COLO668 (cell line): Measurements from ENCODE around the gene ZGPAT.

Source experiments
- DNase-seq: peaks from one replicate; lab custom pipeline; 2025; ENCODE audit not compliant: unreplicated experiment; lab: John Stamatoyannopoulos, UW

The ZGPAT gene

DNA sequence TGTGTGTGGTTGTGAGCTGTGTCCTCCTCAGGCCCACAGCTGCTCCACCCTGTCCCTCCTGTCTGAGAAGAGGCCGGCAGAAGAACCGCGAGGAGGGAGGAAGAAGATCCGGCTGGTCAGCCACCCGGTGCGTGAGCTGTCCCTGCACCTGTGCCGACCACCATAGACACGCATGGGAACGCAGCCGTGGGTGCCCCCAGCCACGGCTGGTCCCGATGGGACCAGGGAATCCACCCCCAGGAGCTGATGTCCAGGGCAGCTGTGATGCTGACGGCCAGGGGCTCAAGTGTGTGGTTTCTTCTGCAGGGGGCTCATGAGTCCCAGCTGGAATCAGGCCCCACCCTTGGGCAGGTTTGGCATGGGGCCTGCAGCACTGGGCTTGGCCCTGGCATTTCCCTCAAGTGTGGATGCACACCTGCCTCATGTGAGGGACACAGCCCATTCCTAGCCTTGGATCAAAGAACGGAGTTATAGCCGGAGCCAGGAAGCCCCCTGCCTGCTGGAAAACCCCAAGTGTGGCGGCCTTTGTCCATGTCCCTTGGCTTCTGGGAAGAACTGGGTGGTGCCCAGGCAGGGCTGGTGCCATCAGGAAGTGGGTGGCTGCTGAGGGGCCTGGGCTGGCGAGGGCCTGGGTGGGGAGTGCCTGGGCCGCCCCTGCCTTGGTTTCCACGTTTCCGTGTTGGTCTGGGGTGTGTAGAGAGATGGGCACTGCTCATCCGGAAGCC is 16.0 kb upstream of the ZGPAT start:
- DNase-seq, result no peak

DNA sequence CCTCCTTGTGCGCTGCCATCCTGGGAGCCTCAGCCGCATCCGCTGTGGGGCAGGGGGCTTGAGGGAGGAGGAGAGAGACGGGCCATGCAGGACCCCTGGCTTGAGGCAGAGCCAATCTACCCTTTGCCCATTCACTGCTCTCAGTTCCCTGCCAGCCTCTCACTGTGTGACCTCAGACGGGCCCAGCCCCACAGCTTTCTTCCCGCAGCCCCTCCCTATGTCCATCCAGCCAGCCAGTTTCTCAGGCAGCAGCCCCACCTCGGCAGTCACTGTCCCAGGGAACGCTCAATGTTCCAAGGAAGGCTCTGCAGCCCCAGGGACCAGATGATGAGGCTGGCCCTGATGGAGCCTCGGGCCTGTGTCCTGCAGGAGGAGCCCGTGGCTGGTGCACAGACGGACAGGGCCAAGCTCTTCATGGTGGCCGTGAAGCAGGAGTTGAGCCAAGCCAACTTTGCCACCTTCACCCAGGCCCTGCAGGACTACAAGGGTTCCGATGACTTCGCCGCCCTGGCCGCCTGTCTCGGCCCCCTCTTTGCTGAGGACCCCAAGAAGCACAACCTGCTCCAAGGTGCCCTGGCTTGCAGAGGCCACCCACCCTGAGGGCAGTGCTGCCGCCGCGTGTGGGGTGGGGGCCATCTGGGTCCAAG is 15.3 kb upstream of the ZGPAT start:
- peak; percentile 29 for DNase-seq

DNA sequence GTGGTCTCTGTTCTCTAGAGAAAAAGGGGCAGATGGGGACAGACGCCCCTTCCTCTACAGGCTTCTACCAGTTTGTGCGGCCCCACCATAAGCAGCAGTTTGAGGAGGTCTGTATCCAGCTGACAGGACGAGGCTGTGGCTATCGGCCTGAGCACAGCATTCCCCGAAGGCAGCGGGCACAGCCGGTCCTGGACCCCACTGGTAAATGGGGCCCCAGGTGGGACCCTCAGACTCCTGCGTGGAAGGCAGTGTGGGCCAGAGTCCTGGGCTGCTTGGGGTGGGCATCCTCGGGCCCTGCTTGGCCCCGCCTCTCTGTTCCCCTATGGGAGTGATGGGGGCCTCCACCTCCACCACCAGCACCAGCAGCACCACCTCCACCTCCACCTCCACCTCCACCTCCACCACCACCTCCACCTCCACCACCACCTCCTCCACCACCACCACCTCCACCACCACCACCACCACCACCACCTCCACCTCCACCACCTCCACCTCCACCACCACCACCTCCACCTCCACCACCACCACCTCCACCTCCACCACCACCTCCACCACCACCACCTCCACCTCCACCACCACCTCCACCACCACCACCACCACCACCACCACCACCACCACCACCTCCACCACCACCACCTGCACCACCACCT is 14.6 kb upstream of the ZGPAT start:
- DNase-seq, result no peak

DNA sequence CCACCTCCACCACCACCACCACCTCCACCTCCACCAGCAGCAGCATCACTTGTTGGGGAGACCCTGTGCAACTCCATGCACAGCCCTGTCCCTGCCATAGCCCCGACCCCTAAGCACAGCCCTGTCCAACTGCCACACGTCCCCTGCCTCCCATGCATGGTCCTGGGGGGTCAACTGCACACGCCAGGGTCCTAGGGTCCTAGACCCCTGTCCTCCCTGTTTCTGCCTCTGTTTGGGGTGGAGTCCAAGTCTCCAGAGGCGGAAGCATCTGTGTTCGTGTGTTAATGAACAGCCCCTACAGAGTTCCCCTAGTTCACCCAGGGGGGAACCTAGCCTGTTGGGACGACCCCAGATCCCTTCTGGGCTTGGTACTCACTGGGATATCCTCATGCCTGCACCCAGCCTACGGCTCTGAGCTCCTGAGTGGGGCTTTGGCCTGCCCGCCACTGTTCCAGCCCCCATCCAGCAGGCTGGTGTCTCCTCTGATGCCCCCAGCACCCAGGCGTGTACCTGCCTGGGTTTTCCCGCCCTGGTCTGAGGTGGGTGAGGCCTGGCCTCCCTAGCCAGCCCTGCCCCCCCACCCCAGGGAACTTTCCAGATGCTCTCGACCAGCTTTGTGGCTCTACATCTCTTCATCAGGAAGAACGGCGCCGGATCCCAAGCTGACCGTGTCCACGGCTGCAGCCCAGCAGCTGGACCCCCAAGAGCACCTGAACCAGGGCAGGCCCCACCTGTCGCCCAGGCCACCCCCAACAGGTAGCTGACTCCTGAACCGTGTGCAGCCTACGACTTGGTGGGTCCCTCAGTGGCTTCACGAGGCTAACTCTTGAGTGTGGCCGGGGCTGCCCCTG is 13.9 kb upstream of the ZGPAT start:
- no peak for DNase-seq

DNA sequence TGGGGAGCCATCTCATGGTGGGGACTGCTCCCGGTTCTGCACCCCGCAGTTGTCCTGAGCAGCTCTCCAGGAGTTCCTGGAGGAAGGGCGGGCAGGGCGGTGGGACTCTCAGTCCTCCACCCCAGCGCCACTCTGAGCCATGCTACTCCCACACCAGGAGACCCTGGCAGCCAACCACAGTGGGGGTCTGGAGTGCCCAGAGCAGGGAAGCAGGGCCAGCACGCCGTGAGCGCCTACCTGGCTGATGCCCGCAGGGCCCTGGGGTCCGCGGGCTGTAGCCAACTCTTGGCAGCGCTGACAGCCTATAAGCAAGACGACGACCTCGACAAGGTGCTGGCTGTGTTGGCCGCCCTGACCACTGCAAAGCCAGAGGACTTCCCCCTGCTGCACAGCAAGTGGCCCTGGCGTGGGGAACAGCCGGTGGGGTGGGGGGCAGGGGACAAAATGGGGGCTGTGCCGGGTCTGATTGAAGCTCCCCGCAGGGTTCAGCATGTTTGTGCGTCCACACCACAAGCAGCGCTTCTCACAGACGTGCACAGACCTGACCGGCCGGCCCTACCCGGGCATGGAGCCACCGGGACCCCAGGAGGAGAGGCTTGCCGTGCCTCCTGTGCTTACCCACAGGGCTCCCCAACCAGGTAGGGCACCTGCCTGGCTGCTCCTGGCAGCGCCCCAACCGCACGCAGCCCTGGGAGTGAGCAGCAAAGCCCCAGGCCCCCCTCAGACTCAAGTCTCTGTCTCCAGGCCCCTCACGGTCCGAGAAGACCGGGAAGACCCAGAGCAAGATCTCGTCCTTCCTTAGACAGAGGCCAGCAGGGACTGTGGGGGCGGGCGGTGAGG is 13.0 kb upstream of the ZGPAT start:
- DNase-seq, result no peak

DNA sequence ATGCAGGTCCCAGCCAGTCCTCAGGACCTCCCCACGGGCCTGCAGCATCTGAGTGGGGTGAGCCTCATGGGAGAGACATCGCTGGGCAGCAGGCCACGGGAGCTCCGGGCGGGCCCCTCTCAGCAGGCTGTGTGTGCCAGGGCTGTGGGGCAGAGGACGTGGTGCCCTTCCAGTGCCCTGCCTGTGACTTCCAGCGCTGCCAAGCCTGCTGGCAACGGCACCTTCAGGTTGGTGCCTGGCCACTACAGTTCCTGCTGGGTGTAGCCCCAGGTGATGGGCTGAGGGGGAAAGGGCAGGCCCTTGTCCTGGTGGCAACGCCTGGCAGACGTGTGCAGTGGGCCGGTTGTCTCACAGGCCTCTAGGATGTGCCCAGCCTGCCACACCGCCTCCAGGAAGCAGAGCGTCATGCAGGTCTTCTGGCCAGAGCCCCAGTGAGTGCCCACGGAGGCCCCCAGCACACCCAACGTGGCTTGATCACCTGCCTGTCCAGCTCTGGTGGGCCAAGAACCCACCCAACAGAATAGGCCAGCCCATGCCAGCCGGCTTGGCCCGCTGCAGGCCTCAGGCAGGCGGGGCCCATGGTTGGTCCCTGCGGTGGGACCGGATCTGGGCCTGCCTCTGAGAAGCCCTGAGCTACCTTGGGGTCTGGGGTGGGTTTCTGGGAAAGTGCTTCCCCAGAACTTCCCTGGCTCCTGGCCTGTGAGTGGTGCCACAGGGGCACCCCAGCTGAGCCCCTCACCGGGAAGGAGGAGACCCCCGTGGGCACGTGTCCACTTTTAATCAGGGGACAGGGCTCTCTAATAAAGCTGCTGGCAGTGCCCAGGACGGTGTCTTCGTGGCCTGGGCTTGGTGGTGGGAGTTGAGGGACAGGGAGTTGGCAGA is 12.2 kb upstream of the ZGPAT start:
- DNase-seq, result no peak

DNA sequence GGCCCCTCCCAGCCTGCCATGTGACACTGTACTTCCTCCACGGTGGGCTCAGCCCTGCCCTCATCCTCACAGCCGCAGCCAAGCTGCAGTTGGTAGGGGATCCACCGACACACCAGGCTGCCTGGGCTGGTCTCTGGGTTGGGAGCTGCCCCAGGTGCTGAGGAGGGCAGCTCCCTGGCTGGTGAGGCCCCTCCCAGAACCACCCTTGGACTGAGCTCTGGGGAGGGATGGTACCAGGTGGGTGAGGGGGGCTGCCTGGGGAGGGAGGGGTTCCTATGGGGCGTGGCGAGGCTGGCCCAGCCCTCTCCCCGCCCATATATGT is 11.6 kb upstream of the ZGPAT start:
- no peak for DNase-seq

DNA sequence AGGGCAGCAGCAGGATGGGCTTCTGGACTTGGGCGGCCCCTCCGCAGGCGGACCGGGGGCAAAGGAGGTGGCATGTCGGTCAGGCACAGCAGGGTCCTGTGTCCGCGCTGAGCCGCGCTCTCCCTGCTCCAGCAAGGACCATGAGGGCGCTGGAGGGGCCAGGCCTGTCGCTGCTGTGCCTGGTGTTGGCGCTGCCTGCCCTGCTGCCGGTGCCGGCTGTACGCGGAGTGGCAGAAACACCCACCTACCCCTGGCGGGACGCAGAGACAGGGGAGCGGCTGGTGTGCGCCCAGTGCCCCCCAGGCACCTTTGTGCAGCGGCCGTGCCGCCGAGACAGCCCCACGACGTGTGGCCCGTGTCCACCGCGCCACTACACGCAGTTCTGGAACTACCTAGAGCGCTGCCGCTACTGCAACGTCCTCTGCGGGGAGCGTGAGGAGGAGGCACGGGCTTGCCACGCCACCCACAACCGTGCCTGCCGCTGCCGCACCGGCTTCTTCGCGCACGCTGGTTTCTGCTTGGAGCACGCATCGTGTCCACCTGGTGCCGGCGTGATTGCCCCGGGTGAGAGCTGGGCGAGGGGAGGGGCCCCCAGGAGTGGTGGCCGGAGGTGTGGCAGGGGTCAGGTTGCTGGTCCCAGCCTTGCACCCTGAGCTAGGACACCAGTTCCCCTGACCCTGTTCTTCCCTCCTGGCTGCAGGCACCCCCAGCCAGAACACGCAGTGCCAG is 11.0 kb upstream of the ZGPAT start, which contains the start of gene TNFRSF6B:
TSS of gene TNFRSF6B (plus strand) at position 25 of the 729 bp plus-strand sequence. CDS start at position 141, 116 bp downstream.
- no peak for DNase-seq

DNA sequence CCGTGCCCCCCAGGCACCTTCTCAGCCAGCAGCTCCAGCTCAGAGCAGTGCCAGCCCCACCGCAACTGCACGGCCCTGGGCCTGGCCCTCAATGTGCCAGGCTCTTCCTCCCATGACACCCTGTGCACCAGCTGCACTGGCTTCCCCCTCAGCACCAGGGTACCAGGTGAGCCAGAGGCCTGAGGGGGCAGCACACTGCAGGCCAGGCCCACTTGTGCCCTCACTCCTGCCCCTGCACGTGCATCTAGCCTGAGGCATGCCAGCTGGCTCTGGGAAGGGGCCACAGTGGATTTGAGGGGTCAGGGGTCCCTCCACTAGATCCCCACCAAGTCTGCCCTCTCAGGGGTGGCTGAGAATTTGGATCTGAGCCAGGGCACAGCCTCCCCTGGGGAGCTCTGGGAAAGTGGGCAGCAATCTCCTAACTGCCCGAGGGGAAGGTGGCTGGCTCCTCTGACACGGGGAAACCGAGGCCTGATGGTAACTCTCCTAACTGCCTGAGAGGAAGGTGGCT is 10.4 kb upstream of the ZGPAT start:
- DNase-seq, result peak; percentile 21

DNA sequence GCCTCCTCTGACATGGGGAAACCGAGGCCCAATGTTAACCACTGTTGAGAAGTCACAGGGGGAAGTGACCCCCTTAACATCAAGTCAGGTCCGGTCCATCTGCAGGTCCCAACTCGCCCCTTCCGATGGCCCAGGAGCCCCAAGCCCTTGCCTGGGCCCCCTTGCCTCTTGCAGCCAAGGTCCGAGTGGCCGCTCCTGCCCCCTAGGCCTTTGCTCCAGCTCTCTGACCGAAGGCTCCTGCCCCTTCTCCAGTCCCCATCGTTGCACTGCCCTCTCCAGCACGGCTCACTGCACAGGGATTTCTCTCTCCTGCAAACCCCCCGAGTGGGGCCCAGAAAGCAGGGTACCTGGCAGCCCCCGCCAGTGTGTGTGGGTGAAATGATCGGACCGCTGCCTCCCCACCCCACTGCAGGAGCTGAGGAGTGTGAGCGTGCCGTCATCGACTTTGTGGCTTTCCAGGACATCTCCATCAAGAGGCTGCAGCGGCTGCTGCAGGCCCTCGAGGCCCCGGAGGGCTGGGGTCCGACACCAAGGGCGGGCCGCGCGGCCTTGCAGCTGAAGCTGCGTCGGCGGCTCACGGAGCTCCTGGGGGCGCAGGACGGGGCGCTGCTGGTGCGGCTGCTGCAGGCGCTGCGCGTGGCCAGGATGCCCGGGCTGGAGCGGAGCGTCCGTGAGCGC is 9.8 kb upstream of the ZGPAT start:
- DNase-seq, result no peak

DNA sequence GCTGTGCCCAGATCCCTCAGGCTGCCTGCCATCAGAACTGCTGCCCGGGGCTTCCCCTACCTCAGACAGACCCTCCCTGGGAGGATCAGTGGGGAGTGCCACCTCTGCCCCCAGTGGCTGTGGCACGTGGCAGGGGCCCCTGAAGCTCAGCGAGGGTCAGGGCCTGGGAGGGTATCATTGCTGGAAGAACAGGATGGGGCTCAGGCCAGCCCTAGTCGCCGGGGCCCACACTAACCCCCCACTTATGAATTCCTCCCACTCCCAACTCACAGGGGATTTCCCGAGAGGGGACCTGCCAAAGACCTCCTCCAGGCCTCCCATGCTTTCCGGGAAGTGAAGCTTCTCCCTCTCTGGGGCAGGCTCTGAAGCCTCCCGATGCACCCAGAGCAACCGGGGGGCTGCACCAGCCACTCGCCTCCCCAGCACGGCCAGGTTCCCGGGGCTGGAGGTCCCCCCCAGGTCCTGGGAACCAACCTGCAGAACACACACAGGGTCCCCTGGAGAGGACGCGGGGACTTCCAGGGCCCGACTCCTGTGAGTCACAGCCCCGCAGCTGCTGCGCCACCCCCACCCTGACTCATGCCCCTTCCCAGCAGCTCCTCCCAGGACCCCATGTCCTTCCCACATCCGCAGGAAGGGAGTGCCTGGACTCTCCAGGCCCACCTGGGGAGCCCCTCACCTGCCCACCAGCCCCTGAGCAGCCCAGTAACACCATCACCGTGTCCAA is 8.9 kb upstream of the ZGPAT start:
- peak; percentile 77 for DNase-seq

DNA sequence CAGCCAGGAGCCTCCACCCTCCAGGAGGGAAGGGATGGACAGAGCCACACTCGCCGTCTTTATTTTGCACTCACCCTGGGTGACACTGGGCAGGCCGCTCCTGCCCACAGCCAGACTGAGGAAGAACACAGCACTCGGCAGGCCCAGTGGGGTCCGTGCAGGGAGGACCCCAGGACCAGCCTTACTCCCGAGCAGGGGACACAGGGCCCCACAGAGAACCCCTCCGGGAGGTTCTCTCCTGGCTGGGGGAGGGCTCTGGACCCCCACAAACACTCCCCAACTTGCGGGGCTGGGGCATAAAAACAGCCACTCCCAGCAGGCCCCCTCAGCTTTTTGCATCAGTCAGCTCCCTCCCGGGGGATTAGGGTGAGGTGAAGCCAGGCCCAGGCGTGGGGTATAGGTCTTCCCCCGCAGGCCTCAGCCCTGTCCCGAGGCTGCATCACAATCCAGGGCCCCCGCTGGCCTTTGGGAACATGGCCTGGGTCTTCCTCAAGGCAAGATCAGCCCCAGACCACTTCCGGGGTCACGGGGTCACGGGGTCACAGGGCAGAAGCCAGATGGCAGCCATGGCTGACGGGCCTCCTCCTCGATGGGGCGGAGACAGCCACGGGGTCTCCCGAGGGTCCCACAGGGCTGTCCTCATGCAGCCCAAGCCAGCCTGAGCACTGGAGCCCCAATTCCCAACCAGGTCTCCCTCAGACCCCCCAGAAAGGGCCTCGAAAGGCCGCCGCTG is 8.2 kb upstream of the ZGPAT start:
- no peak for DNase-seq

DNA sequence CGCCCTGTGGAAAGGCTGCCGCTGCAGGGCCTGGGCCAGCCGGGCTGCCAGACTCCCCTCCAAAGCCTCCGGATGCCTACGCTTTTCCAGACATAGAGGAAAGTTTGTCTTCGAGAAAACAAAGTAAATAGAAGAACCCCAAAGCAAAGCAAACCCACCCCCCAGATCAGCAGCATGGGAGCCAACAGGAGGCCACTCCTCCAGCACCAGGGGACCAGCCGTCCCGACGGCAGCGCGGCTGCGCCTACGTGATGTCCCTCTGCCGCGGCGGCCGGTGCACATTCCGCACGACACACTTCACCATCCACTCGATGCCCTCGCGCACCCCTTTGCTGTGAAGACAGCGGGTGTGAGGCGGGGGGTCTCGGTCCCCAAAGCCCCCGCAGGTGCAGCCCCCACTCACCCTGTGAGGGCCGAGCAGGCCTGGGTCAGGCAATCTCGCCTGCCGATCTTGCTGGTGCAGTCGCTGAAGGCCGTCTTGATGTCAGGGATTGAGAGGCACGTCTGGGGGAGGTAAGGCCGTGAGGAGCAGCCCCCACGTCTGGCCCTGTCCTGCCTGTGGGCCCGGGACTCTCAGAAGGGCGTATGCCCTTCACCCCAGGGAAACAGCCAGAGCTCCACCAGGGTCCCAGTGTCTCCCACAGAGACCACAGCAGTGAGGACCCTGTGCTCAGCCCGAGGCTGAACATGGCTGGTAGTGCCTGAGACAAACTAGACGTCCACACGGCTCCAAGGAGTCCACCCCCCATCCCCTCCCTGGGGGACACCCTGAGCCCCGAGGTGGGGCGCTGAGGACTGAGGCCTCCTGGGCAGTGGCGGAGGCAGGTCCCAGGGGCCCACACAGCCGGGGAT is 7.4 kb upstream of the ZGPAT start:
- no peak for DNase-seq

DNA sequence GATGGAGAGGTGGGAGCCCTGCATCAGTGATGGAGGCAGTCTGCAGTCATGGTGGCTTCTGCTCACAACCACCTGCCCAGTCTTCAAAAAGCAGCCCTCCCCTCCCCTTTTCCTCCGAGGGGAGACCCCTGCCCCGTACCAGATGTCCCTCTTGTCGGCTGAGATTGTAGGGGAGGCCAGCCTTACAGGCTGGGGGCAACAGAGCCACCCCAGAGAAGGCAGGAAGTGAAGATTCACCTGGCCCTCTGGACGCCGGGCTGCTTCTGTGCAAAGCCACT is 6.8 kb upstream of the ZGPAT start:
- DNase-seq, result no peak

DNA sequence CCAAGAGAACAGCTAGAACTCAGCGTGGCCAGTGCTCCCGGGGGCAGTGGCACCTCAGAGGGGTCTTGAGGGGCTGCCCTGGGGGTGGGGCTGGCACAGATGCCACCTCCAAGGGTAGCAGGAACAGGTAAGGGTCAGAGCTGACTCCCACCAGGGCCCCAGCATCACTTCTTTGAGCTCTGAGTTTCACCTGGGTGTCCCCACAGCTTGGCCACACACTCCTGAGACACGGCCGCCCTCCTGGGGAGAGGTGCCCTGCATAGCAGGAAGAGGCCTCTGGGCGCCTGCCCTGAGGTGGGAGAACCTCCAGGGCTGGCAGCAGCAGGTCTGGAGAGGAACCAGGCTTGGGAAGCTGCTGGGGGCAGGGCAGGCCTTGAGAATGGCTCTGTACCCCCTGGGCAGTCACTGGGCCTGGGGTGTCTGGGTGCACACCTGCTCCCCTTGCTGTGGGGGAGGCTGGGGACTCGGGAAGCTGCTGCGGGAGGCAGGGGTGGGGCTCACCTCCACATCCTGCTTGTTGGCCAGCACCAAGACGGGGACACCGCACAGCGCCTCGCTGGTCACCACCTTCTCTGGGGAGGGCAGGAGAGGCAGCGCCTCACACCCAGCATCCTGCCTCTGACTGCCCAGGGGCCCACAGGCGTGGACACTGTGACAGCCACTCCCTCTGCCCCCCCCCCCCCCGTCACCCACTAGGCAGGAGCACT is 6.4 kb upstream of the ZGPAT start:
- DNase-seq, result no peak
